Measurements from ENCODE around the gene ASB13.

DNA sequence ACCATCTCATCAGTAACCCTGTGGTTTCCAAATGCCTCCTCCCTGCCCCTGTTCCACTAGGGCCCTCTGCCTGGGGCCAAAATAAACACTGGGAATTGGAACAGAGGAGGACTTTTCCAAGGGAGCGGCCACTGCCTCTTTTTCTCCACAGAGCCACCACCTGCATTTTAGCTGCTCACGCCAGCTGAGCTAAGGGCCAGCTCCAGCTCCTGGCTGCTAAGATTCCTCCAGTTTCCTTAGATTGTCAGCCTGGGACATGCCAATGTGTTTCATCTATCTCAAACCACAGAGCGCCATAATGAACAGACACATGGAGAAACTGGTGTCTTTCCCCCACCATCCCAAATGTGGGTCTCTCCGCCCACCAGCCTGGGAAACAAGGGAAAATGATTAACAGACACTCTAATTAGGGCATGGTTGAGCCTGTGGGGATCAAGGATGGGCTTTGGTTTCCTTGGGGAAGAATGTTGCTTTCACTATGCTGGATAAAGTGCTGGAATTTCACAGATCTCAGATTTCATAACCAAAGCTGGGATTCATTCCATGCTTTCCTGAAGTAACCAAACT, 52.2 kb downstream of the ASB13 start:
- TF ChIP-seq E2F5 (CRISPR knock-in tag; conservative IDR thresholded peaks at IDR 0.05) (no peak), RAD51 (IDR thresholded peaks at IDR 0.05; ENCODE audit: borderline replicate concordance) (no peak), BHLHE40 (IDR thresholded peaks at IDR 0.05; ENCODE audit: low read length) (no peak), MAZ (IDR thresholded peaks at IDR 0.05; ENCODE audit: borderline replicate concordance, low read depth, low read length) (no peak), MAZ (CRISPR knock-in tag; IDR thresholded peaks at IDR 0.05; ENCODE audit: low read depth) (no peak), KLF15 (CRISPR knock-in tag; IDR thresholded peaks at IDR 0.05; ENCODE audit: borderline replicate concordance) (no peak)
